Measurements from ENCODE around the gene CPNE5.

Gene CPNE5

DNA sequence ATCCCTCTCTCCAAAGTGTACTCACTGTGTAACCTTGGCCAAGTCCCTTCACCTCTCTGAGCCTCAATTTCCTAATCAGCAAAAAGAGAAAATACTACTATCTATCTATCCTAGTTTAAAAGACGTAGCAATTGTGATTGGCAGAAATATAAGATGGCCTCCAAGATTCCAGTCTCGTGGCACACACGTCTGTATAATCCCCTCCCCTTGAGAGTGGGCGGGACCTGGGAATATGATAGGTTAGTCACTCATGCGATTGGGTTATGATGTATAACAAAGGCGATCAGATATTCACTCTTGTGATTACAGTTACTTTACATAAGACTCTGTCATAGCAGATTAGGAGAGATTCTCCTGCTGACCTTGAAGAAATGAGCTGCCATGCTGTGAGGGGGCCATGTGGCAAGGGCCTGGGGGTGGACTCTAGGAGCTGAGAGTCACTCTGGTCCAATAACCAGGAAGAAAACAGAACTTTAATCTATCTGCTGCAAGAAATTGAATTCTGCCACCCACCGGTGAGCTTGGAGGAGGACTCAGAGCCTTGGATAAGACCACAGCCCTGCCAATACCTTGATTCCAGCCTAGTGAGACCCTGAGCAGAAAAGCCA is 6.0 kb downstream of the CPNE5 start:
- no peak for DNase-seq

DNA sequence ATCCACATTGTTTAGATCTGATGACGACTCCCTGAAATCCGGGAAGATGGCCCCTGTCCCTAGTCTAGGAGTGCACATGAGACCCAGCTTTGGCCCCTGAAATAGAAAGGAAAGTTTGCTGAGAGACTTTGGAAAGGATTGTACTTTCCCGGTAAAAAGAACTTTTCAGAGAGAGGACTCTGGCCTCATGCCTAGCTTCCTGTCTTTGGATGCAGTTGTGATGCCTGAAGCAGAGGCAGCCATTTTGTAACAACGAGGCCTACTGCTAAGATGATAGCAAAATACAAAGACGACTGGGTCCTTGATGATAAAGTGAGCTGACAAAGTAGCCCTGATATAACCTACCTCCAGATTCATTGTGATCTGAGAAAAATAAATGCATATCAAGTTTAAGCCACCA is 6.9 kb downstream of the CPNE5 start:
- no peak for DNase-seq

DNA sequence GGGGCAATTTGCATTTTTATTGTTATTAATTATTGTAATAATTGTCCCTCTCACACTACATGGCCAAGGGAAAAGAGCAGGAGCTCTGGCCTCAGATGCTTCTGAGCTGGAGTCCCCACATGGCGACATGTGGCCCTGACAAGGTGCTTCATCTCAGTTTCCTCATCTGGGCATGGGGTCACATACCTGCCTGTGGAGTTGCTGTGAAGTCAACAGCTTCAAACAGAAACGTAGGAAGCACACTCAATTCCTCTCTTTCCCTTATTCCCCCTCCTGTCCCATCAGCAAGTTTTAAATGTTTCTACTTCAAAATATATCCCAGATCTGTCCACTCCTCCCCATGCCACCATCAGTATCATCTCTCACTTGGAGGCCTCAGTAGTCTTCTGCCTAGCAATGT is 8.7 kb downstream of the CPNE5 start:
- no peak for DNase-seq

DNA sequence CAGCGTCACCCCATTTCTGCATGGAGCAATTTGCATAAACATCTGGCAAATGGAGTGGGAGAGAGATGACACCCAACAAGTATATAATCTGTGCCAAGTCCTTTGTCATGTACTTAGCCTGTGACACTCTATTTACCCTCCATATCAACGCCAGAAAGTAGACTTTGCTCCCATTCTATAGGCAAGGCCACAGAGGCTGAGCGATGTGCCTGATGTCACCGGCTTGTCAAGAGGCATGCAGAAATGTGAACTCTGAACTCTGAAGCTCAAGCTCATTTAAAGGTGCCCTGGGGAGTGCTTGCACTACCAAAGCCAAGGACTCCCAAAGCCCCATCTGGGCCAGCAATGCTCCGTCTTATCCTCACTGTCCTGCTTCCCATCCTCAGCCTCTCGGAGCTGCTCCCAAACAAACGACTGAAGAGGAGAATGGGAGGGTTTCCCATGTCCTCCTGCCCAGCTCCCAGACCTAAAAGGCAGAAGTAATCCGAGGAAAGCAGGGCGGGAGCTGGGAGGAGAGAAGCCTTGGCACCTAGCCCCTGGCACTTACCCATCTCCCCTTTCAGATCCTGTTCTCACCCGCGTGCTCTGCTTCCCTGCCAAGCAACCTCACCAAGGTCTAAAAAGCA is 9.2 kb downstream of the CPNE5 start:
- no peak for DNase-seq

DNA sequence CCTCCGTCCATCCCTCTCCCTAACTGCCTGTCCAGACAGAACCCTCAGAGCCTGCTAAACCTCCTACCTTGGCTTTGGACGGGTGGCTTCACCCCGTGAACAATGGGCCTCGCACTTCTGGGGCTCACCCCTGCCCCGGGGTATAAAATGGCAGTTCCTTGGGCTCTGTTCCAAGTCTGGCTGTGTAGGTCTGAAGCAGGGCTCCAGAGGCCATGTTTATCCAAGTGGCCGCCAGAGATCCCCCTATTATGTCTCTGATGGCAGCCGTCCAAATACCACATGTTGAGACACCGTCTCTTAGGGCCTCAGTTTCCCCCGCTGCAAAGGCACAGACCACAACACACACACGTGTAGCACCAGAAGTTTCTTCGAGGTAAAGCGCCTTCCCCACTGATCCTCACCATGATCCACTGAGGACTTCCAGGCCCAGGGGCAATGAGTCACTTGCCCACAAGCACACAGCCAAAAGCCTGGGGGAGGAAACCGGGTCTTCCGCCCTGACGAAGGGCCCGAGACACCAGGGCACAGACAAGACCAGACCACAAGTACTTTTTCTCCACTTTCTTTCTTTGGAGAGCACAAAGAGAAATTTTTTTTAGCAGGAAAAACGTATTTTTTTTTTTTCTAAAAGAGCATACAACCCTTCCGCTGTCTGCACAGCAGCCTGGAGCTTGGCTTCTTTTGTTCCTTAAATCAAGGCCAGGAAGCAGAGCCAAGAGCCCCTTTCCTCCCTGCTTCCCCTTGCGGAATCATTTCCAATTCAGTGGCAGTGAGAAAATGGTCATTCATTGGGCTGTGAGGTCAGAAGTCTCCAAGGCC is 11.8 kb downstream of the CPNE5 start:
- peak; percentile 36 for DNase-seq

DNA sequence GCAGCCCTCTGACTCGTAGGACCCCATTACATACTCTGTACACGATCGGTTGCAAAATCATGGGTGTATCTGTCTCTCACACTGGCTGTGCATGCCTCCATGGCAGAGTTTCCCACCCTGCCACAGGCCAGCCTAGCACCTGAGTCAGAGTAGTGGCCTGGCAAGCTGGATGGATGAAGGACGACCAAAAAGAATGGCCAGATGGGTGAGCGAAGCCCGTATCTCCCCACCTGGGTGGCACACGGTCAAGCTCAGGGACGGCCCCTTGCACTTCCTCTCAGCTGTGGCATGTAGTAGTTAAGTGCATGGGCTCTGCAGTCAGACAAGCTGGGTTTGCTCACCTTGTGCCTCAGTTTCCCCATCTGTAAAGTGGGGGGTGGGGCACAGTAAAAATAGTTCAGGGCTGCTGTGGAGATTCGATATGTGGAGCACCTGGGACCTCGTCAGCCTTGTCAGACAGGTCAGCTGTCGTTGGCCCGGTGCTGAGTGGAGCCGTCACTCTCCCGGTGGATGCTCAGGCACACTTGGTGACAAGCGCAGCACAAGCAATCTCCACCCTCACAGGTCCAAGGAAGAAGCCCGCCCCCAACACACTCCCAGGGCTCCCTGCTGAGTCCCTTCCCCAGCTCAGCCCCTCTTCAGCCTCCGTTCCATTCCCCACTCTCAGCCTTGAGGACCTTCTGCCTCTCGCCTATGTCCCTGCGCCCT is 12.6 kb downstream of the CPNE5 start:
- DNase-seq, result no peak

DNA sequence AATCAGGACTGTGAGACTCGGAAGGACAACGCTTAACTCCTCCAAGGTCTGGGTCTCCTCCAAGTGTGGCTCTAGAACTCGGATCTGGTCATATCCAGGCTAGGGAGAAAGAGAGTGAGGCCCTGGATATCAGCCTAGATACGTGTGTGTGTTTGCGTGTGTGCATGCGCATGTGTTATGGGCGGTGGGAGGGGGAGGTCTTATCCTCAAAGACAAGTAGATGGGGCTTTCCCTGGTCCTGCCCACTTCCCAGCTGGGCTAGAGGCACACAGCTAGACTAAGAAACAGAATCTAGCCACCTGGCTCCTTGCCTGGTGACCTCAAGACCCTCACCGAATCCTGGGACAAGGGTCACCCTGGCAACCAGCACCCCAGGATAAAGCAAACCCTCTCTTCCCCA is 13.2 kb downstream of the CPNE5 start:
- DNase-seq, result no peak

DNA sequence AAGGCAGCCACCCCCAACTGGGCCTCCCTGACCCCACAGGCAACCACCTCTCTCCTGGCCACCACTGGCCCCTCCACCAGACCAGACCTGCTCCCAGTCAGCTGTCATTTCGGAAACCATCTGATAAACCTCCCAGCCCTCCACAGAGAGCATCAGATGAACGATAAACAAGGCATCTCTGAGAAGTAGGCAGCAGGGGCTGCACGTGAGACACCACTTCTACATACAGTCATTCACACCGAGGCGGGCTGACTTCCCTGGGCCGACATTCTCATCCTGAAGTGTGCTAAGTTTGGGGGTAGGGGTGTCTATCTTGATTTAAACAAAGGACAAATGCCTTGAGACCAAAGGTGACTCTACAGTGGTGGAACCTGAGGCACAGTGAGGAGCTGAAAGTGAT is 13.8 kb downstream of the CPNE5 start:
- no peak for DNase-seq

DNA sequence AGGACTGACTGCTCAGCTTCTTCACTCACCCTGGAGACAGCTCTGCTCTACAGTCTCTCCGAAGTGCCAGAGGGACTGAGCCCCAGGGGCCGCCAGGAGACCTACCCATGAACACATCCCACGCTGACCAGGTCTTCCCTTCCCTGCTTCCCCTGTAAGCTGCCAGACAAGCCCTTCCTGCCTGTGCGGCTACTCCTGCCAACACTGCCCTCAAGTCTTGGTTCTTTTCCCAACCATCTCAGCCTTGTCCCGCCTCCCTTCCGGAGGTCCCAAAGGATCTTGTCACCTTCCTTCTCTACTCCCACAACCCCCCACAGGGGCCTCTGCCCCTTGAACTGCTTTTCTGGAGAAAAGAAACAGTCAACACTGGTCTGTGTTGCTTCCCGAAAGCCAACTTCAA is 15.0 kb downstream of the CPNE5 start:
- no peak for DNase-seq

DNA sequence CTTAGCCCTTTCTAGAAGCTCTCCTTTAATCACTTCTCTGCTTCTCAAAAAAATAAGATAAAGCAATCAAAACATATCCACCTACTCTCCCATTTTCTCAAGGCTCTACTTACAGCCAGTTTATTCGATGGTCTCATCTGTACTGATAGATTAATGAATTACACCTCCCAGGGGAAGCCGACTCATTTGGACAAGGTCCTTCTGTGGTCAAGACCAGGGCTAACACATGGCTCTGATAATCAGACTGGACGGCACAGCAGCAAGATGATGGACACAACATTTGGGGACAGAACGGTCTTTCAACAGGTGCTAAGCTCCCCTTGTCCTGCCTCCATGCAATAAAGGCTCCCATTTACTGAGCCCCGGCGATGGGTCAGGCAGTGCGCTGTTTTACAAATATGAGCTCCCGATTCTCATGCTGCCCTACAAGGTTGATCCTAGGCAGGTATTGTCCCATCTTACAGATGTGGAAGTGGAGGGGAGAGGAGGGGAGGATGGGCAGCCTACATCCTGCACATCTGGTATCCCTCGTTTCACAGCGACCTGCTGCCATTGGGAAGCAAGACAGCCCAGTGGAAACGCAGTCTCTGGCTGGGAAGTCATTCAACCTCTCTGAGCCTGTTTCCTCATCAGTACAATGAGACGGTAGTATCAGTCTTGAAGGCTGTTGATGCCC is 15.7 kb downstream of the CPNE5 start:
- no peak for DNase-seq

DNA sequence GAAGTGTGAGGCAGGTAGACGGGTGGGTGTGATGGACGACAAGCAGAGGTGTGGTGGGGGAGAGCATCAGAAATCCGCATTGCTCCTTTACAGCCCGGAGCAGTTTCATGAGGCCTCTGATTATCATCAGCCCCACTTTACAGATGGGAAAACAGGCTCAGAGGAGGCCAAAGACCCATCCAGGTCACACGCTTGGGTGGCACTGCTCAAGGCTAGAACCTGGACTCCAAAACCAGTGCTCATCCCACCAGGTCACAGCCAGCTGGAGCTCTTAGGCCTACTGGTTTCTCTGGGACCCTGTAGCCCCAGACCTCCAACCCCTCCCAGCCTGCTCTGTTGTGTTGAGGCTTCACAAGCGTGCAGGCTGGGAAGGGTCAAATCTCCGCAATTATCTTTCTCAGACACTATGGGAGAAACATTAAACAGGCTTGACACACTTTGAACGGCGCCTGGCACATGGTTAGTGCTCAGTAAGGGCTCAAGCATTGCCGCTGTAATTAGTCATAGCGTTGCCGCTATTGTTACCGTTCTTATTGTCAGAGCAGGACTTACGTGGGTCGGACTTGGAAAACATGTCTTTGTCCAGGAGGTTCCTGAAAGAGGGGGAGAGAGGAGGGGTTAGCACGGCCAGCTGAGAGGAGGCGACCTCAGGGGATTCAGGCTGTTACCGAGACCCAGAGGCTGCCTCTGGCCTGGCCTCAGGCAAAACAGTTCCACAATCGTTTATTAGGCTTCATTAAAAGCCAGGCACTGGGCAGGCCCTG is 16.6 kb downstream of the CPNE5 start:
- no peak for DNase-seq

DNA sequence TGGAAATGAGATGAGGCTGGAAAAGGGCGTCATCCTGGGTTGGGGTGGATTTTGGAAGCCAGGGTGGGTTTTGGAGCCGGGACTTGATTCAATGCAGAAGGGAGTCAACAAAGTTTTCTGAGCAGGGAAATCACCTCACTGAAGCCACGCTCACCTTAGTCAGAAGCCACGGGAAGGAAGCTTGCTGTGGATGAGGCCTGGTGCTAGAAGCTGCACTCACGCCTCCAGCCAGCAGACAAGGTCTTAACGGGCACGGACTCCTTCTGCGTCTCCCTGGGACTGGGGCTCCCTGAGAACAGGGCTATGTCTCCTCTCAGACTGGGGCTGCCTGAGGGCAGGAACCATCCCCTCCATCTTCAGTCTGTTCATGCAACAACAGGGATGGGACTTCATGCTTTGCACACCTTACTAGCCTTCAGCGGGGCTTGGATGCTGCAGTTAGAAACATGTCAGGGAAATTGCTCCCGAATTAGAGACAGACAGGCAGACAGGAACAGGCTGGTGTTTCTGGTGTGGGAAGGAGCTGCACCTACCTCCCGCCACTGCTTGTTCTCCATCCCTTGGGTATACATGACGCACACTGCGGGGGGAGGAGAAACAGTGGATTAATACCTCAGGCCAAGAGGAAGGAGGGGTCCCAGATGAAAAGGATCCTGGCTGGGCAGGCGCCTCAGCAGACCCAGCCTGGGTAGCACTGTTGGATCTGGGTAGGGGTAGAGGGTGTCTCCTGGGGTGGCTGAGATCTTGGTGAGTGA is 17.5 kb downstream of the CPNE5 start:
- no peak for DNase-seq

DNA sequence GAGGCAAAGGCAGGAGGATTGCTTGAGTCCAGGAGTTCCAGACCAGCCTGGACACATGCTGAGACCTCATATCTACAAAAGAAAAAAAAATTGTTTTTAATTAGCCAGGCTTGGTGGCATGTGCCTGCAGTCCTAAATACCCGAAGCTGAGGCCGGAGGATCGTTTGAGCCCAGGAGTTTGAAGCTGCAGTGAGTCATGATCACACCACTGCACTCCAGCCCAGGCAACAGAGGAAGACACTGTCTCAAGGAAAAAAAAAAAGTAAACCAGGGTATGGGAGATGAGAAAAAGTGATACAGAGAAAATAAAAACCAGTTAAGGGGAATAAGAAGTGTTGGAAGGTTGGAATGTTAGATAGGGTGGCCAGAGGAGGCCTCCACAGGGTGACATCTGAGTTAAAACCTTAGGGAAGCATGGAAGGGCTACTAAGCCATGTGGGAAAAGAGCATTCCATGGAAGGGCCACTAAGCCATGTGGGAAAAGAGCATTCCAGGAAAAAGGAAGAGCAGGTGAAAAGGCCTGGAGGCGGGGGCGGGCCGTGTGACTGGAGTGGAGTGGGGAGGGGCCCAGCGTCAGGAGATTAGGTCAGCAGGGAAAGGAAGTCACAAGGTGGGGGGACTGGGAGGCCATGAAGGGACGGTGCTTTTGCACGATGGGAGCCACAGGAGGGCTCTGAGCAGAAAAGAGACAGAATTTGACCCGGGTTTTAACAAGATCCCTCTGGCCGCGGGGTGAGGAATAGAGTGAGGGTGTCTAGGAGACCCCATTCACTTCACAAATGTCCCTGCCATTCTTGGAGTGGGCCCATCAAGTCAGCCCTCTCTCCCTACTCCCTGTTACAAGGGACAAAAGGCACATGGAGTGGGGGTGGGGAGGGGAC is 18.3 kb downstream of the CPNE5 start:
- no peak for DNase-seq

DNA sequence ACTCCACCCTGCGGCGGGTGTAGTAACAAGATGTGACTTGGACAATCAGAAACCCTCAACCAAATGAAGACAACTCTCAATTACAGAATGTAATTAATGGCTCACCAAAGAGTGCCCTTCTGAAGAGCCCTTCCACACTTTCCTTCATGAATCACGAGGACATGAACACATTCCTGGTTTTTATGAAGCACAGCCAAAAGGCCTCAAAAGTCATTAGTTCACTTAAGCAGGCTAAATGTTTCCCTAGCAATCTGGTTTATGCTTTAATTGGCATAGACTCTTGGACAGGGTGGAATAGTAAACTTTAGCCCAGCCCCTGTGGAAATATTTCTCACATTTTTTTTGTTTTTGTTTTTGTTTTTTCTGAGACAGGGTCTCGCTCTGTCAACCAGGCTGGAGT is 20.5 kb downstream of the CPNE5 start:
- no peak for DNase-seq

DNA sequence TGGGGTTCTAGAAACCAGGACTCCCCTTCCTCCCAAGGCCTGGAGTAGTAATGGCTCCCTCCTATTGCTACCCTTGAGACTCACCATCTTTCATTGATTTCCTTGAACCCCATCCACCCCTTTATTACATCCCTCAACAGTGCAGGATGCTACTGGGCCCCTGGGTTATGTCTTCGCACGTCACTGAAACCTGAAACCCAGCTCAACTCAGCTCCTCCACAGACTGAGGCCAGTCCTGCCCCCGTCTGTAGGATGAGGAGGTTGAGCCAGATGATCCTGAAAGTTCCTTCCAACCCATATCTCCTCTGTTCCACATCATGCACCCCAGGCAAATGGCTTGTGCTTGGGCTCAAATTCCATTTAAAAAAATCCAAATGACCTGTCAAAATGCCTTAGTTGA is 21.4 kb downstream of the CPNE5 start:
- DNase-seq, result no peak

DNA sequence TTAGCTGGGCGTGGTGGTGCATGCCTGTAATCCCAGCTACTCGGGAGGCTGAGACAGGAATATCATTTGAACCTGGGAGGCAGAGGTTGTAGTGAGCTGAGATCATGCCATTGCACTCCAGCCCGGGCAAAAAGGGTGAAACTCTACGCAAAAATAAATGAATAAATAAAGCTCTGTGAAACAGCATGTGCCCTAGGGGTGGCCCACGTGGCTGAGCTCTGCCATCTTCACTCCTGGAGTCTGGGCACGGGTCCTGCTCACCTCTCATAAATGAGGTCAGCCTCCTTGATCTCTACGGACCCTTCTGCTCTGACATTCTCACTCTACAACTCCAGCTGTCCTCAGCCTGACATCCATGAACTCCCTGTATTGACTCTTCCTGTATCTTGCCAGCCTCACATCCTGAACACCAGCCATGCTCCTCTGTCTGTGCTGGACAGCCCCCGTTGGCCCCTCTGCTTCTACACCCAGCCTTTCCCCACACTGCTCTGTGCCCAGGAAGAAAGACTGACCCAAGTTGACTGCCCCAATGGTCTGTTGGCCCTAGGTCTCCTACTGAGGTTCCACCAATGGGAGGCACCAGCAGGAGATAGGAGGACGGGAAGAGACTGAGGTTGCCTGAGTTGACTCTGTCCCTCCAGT is 21.9 kb downstream of the CPNE5 start:
- DNase-seq, result no peak

DNA sequence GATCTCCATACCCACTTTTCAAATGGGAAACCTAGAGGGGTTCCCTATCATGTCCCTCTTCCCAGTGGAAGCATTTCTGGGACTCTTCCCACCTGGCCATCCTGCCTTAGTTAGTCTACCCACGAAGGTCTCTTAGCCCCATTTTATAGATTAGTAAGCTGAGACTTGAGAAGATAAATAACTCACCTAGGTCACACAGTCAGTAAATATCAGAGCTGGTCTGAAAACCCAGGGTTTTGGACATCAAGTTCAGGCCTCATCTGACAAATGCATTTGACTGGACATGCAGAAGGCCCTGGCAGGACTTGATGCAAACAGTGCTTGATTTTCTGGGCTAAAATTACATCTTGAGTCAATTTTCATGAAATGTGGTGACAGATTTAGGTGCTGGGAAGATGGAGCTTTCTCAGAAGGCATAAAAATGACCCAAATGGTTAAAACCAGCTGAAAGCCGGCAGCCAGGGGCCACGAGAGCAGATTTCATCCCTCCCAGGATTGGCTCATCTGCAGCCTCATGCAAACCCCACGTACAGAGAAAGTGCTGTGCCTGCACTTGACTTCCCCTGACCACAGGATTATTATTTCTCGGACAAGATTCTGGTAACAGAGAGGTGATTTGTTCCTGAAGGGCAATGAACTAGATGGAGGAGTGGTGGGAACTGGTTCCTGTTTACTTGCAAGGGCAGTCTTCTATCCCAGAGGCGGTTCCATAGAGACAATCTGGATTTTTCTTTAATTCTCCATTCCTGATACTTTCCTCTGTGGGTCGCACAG is 23.1 kb downstream of the CPNE5 start:
- DNase-seq, result no peak

DNA sequence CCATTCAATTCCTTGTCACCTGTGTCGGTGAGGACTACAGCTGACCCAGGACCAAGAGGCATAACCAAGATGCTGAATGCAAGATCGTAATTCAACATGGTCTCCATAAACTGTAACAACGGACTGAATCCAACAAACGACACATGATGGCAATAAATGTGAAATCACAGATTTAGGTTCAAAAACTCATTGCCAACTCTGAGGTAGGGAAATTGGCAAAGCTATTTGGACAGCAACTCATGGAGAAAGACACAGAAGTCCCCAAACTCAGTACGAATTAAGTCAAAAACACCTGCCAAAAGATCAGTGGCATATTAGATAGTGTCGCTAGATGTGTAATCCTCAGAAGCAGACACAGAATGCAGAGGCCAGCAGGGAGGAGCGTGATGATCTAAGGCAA is 25.0 kb downstream of the CPNE5 start:
- DNase-seq, result no peak

DNA sequence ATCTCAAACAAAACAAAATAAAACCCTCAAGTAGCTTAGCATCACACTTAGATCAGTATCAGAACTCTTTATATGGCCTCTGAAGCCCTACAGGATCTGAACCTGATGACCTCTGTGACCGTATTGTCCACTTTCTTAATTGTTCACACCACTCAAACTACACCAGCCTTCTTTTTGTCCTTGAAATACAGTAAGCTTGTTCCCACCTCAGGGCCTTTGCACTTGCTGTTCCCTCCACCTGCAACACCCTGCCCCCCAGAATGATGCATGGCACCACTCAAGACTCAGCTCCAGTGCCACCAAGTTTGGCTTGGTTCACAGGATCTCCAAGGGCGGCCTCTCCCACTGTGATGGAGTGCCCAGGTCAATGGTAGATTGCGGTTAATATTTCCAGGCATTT is 25.7 kb downstream of the CPNE5 start:
- DNase-seq, result no peak

Measured in activated CD4-positive, alpha-beta T cell treated with anti-CD3 and anti-CD28 coated beads, Interleukin-2, amount 50 U/mL, for 16 hours (primary cell).